NCI-H1048 (cell line): ENCODE measurements around the gene FLRT2.

Experiments used
- DNase-seq: peaks from one replicate; lab custom pipeline; 2025; lab: John Stamatoyannopoulos, UW

The FLRT2 gene, protein sequence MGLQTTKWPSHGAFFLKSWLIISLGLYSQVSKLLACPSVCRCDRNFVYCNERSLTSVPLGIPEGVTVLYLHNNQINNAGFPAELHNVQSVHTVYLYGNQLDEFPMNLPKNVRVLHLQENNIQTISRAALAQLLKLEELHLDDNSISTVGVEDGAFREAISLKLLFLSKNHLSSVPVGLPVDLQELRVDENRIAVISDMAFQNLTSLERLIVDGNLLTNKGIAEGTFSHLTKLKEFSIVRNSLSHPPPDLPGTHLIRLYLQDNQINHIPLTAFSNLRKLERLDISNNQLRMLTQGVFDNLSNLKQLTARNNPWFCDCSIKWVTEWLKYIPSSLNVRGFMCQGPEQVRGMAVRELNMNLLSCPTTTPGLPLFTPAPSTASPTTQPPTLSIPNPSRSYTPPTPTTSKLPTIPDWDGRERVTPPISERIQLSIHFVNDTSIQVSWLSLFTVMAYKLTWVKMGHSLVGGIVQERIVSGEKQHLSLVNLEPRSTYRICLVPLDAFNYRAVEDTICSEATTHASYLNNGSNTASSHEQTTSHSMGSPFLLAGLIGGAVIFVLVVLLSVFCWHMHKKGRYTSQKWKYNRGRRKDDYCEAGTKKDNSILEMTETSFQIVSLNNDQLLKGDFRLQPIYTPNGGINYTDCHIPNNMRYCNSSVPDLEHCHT

GRCh38 chr14:85529803-85530574, at the start of gene FLRT2:
Gene FLRT2 (plus strand): TSS chr14:85530144. CDS start chr14:85621515, 91,371 bp downstream.
- DNase-seq, result no peak

GRCh38 chr14:85481471-85481870, 48.5 kb upstream of the FLRT2 start:
- DNase-seq, result no peak

DNA sequence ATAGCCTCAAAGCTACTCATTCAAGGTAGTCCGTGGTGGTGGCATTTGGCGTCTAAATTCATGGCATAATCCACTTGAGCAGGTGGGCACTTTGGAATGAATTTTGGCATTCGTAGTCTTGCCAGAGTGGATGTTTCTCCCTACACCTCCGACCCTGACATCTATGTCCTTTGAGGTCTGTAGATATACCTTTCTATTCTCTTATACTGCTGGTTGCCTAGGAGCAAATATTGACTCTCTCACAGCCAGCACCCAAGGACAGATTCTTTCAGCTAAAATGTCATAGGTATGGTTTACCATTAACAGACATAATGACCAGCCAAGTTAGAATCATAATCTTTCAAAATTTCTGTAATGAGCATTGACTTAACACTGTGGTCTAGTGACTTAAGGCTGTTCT, 47.4 kb upstream of the FLRT2 start:
- DNase-seq, result no peak

DNA sequence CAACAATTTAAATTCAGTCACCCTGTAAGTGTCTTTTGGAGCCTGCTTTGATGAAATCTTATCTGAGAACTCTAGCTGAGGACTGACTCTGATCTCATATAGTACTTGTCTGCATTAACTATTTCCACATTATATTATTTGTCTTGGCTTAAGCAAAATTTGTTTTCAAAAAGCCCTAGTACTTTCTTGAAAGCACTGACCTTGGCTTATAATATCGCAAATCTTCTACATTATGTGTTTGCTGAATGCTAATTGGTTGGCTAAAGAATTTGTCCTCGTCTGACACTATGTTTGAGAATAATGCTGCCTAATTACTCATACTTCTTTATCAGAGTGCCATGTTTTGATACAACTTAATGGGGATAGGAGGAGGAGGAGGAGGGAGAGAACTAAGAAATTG, 46.9 kb upstream of the FLRT2 start:
- DNase-seq, result no peak

DNA sequence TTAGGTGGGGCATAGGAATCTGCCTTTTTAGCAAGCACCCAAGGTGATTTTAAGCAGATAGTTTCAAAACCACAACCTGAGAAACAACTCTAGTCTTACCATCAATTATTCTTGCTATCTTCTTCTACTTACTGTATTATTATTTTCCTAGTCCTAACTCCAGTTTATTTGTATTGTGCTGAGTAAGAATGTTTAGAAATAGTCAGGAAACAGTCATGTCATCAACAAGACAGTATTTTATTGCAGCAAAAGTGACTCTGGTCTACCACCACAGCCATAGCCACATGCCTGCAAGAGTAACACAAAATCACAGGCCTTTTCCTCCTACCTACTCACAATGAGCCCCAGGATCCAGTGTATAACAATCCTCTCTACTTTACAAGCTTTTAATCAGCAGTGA, 46.3 kb upstream of the FLRT2 start:
- no peak for DNase-seq

GRCh38 chr14:85487215-85487614, 42.7 kb upstream of the FLRT2 start:
- no peak for DNase-seq

DNA sequence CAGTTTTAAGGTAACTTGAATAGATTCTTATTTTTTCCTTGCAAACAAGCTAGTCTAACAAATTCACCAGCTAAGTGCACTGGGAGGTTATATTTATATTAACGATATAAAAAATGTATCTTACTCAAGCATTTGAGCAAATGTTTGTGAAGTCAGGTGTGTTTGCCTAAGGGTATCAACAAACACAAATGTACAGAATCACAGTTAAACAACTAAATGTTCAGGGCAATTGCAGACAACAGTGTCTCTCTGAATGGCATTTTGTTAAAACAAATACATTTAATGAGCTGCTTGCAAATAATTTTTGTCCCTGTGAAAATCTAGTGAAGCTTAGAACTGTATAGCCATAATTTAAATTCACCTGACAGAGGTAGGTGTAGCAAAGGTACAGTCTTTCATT, 28.2 kb upstream of the FLRT2 start:
- no peak for DNase-seq

- DNase-seq, result no peak
Observed at GRCh38 chr14:85508863-85509262, 21.1 kb upstream of the FLRT2 start.

DNA sequence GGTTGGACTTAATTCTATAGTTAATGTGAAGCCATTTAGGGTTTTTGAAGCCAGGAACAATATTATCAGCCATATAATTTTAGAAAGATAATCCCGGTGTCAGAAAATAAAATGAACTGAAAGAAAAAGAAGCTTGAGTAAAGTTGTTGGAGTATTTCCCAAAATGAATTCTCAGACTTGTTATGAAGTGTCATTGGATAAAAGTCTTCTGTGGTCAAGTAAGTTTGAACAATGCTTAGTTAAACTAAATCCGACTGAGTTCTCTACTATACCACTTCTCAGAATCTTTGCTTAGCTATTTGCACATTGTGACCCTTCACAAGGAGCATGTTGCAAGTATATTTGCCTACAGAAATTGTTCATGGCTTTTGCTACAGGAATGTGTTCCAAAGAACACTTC, 17.5 kb upstream of the FLRT2 start:
- no peak for DNase-seq

DNA sequence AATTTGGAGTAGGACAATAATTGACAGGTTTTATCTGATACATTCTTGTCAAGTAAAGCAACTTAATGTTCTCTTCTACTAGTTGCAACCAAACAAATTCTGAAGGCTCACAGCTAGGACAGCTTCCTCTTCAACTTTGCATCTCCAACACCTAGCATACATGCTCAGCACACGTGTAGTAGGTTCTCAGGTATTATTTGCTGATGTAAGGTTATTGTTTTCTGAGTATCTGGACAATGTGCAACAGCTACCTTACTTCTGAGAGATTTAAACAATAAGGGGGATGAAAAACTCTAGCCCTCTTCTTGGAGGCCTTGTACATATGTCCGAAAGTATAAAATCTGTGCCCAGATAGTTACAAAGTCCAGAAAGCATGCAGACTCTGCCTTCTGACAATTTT, 15.5 kb upstream of the FLRT2 start:
- DNase-seq, result no peak

DNA sequence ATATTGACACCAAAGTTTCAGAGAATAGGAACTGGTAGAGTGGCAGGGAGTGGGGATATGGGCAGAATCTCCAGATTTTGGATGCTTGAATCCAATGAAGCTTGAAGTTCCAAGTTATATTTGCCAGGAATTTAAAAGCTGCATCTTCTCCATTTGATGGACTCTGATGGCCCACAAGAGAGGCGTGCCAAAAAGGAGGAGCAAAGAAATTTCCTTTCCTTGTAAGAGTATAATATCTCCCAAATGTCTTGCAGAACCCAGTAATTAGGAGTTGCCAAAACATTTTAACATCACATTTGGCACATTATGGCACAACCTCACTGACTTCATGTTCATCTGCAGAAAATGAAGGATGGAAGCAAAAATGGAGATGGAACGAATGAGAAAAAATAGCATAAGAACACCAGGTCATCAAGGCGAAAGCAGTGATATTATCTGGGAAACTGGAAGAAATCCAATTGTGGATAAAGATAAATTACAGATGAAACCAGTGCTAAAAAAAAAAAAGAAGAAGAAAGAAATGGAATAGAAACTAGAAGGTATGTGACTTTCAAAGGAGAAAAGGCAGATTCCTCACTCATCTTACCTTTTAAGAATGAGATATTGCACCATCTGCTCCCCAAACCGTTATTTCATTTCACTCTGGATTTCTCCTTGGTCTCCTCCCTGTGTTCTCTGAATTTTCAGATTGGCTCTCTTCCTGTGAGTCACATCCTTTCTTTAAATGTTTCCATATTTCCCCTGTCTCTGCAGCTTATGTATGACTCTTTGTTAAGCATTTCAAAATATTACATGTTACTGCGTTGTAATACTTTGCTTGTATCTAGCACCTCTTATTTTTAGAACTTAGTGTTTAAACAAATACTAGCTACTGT, 13.5 kb upstream of the FLRT2 start:
- no peak for DNase-seq

- DNase-seq, result no peak
Observed at GRCh38 chr14:85517114-85517688, 12.7 kb upstream of the FLRT2 start.

DNA sequence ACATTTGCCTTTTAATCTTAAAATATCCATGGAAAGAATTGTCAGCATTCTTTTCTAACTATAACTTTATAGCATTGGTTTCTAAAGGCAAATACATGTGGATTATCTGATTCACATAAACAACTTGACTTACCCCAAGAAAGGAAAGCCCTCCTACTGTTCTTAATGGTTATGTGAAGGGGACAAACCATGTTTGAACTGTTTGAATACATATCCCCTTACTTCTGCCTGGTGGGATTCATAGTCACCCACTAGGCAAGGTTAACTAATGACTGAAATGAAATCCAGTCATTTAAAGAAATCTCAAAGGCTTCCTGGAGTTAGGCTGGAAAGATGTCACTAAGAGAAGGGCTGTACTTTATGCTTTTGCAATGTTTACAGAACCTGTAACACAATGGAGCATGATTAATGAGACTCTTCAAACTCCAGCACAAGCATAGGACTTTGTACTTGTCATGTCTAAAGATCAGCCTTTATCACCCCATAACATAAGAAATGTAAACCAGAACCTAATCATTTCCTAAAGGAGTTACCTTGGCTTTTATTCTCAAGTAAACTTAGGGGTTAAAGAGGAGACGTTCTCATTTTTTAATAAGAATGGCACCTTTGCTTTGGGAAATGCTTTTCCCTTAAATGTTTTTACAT, 10.2 kb upstream of the FLRT2 start:
- no peak for DNase-seq

DNA sequence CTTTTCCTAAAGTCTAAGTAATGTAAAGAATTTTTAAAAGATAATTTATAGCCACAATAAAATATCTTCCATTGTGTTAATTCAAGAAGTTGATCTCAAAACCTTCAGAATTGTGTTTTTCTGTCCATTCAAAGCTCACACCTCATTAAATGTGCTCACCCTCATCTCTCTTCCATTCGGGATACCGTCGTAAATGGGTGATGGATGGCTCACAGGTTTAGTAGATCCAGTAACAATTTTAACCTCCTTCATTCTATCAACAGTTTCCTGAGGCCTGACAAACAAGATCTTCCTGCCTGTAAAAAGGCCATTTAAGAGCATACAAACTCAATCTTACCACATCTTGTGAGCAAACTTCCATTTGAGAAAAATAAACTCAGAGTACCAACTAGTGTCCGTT, 9.4 kb upstream of the FLRT2 start:
- DNase-seq, result no peak

DNA sequence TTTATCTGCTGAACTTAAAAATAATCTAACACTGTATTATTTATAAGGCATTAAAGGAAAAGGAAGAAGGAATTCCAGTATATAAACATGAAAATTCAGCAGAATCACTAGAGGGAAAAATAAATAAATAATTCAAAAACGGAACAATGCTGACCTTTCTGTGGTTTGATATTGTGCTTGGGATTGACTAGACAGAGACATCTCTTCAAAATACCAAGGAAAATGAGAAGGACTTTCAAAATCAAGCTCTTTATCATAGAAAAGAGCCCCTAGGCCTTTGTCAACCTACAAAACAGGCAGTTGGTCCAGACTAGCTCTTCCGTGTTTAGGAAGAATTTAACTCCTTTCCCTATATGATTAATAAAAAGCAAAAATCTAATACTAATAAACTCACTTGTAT, 6.3 kb upstream of the FLRT2 start:
- DNase-seq, result no peak

- no peak for DNase-seq
Observed at GRCh38 chr14:85527006-85527405, 2.9 kb upstream of the FLRT2 start.

DNA sequence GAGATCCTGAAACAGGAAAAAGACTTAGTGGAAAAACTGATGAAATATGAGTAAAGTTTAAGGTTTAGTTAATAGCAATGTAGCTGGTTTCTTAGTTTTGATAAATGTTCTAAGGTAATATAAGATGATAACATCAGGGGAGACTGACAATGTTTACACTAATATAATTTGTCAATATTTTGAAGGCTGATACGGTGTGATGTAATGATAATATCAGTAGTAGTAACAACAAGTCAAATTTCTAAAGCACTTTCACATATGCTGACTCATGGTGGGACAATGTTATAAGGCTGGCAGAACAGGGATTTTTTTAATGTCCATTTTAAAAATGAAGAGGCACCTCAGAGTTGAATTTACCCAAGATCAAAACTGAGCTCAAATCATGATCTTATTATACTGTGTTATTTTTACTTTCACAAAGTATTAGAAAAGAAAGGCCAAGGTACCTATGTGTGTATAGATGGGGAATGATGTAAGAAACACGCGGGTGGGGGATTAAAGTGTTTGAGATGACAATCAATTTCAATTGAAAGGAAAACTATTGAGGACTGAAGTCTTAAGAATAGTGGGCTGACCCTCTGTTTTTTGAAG, 2.4 kb upstream of the FLRT2 start:
- no peak for DNase-seq

GRCh38 chr14:85528080-85528896, 1.7 kb upstream of the FLRT2 start:
- DNase-seq, result no peak

DNA sequence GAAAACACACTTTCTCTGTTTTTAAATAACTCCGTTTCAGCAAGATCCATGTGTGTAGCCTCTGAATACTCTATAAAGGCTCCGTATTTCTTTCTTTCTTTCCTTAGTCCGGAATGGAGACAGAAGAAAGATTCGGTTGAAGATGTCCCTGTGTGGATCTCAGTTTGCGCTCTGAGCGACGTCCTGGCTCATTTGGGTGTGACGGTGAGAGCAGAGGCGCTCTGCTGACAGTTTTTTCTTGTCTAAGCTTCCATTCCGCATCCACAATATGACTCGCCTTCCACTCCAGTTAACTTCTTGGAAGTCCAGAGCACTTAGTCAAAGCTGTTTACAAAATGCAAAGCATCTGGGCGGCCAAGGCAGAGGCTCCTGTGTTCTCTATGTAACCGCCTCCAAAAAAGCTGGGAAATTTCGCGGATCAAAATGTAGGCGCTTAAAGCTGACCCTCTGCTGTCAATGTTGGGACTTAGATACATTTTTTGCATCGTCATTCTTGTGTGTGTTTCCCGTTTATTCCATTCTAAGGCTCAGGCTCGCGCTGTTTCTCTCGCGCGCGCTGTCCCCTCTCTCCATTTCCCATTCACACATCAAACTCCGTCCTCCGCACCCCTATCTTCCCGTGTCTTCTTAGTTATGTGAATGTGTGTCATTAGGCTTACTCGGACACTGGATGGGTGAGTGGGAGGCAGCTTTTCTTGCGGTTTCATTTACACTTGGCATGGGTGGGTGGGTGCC, 880 bp upstream of the FLRT2 start:
- DNase-seq, result no peak
